ENCODE results near the gene FOXN4. TPM values are rescaled to one million over a fixed set of nuclear protein-coding genes. Genes with fewer than 3 reads are reported as not detected.

Gene FOXN4
- total and polyA plus RNA-seq, 2 of the 13 experiments (the other 11 are each of a cell fraction or from before 2014, with no cell fraction given) = 0.11 TPM; not detected in 1

GRCh38 chr12:109294286-109294796, 14.7 kb downstream of the FOXN4 start:
- in situ Hi-C loops (cut with HindIII; ENCODE audit: extremely low pct_ligation_motif_present, low pct_unique_long_range_greater_than_20kb) = no loop called here
- no peak overlapping the region for H2AFZ ChIP-seq (ENCODE audit: low read length)
- FAIRE-seq (no peak), DNase-seq (ENCODE audit: low spot score) (no peak), ATAC-seq (no peak)
- 28% methylated on average over 3 of the region's 5 CpGs for WGBS (ENCODE audit: low lambda C conversion rate)
- H3K36me3 ChIP-seq (replicated peaks in 1 of 2; ENCODE audit: control insufficient read depth in 1 of 2, insufficient read depth in 2 of 2, low read length in 2 of 2) = no peaks in the 10 kb centered on the region
- no peaks in the 10 kb centered on the region for H4K20me1 ChIP-seq (ENCODE audit: insufficient read depth, low read length)
- no peak overlapping the region for H3K9ac ChIP-seq (ENCODE audit: insufficient read depth, low read depth, low read length)
- H3K9me3 ChIP-seq (ENCODE audit: low read length) = no peaks in the 10 kb centered on the region
- ChIA-PET CTCF (ENCODE audit: low intra/inter-chr PET ratio, low total read pairs) (no interaction called here), POLR2A (no interaction called here)
- H3K79me2 ChIP-seq (ENCODE audit: insufficient read depth, low read length) = no peaks in the 10 kb centered on the region
- intact Hi-C loops (cut with micrococcal nuclease; ENCODE audit: unreplicated experiment) = no loop called here
- no peak overlapping the region for H3K27ac ChIP-seq (ENCODE audit: extremely low read length, insufficient read depth, low read length)
- peaks cover 0 to 4% of the 10 kb centered on the region in 2 experiments; a peak in 1 of 5 replicates for H3K27me3 ChIP-seq (ENCODE audit: control insufficient read depth in 1 of 2, insufficient read depth in 2 of 2, low read length in 2 of 2)
- 0 out of 2 replicates have a peak, but pooled peaks have one; percentile 36 for TF ChIP-seq ZMYM3 (CRISPR knock-in tag; IDR thresholded peaks at IDR 0.05)
- peak; percentile 91; the same call in 1 of the 2 replicates for TF ChIP-seq ZNF691 (CRISPR knock-in tag; IDR thresholded peaks at IDR 0.05; ENCODE audit: borderline replicate concordance, low read depth)
- no peak for TF ChIP-seq HOXA7 (CRISPR knock-in tag; IDR thresholded peaks at IDR 0.05)
- TF ChIP-seq ZNF816 (CRISPR knock-in tag; IDR thresholded peaks at IDR 0.05; ENCODE audit: borderline replicate concordance) = no peak
- no peak for TF ChIP-seq ZNF576 (CRISPR knock-in tag; IDR thresholded peaks at IDR 0.05)
- TF ChIP-seq ZNF615 (CRISPR knock-in tag; IDR thresholded peaks at IDR 0.05; ENCODE audit: borderline replicate concordance) = no peak
- TF ChIP-seq ZNF646 (CRISPR knock-in tag; IDR thresholded peaks at IDR 0.05) = no peak
- no peak for TF ChIP-seq MTA1 (CRISPR knock-in tag; IDR thresholded peaks at IDR 0.05; ENCODE audit: borderline replicate concordance)
- TF ChIP-seq ARNT (IDR thresholded peaks at IDR 0.05) = no peak
- peaks cover 7% of the 10 kb centered on the region for H3K4me1 ChIP-seq (ENCODE audit: insufficient read depth, low read length)
- no peak overlapping the region for H3K4me3 ChIP-seq (replicated peaks in 1 of 3; ENCODE audit: insufficient read depth in 1 of 3, low read depth in 2 of 3, low read length in 3 of 3)
- H3K4me2 ChIP-seq (ENCODE audit: low read depth, low read length) = no peak overlapping the region
- BruUV-seq (replicated peaks) = no TSS peak
